GM06990 (cell line): ENCODE results near the gene CEP97.
A peak's percentile ranks its signal among the peaks of the same experiment; 100 is the strongest.

Experiments used
- DNase-seq: peaks from one replicate; pipeline ENCODE4 v3.0.0-alpha.2; 2011; ENCODE audit not compliant: insufficient read length; ENCODE audit errors: extremely low read depth
- H3K27me3 ChIP-seq: replicated peaks from 2 replicates; pipeline ENCODE4 v1.6.0; 2011; ENCODE audit warnings: low read length; ENCODE audit not compliant: control insufficient read depth, insufficient read depth
- H3K36me3 ChIP-seq: 2 replicates; pipeline ENCODE4 v1.5.1; 2011; ENCODE audit warnings: low read length; ENCODE audit not compliant: control insufficient read depth, insufficient read depth
- H3K4me3 ChIP-seq: replicated peaks from 2 replicates; pipeline ENCODE4 v1.5.1; 2011; ENCODE audit warnings: low read depth, mild to moderate bottlenecking, control low read depth, low read length
- CTCF ChIP-seq: IDR thresholded peaks from 2 replicates; pipeline ENCODE4 v1.5.1; 2011; ENCODE audit warnings: low read length, control low read depth, mild to moderate bottlenecking, inconsistent platforms; ENCODE audit not compliant: insufficient read depth, poor library complexity, severe bottlenecking

The CEP97 gene

GRCh38 chr3:101719604-101720185 is 4.7 kb upstream of the CEP97 start:
- no peak for TF ChIP-seq CTCF
- no peaks in the 10 kb centered on the region for H3K27me3 ChIP-seq
- no peak overlapping the region for H3K4me3 ChIP-seq
- no peaks in the 10 kb centered on the region for H3K36me3 ChIP-seq
- DNase-seq: no peak

- no peaks in the 10 kb centered on the region for H3K36me3 ChIP-seq
- no peaks in the 10 kb centered on the region for H3K27me3 ChIP-seq
- peak; percentile 13 for DNase-seq
- H3K4me3 ChIP-seq: no peak overlapping the region
- no peak for TF ChIP-seq CTCF
Measured at GRCh38 chr3:101720851-101721840, 3.3 kb upstream of the CEP97 start.

- no peak for TF ChIP-seq CTCF
- Histone ChIP-seq H3K36me3 (no peaks in the 10 kb centered on the region), H3K27me3 (no peaks in the 10 kb centered on the region), H3K4me3 (peak overlapping the region; percentile 37)
- peak; percentile 76 for DNase-seq
Measured at GRCh38 chr3:101722394-101723173, 1.8 kb upstream of the CEP97 start.

- Histone ChIP-seq H3K27me3 (no peaks in the 10 kb centered on the region), H3K36me3 (peaks cover 1% of the 10 kb centered on the region), H3K4me3 (peak overlapping the region; percentile 88)
- no peak for DNase-seq
- no peak for TF ChIP-seq CTCF
Measured at GRCh38 chr3:101725194-101725889, 928 bp downstream of the CEP97 start.

- H3K36me3 ChIP-seq: peaks cover 1% of the 10 kb centered on the region
- H3K27me3 ChIP-seq: no peaks in the 10 kb centered on the region
- peak overlapping the region; percentile 88 for H3K4me3 ChIP-seq
- no peak for DNase-seq
- TF ChIP-seq CTCF: no peak
Measured at GRCh38 chr3:101725890-101726275, 1.5 kb downstream of the CEP97 start.
